GM15510 (cell line): Measurements from ENCODE around the gene PPP6C.
A peak's percentile ranks its signal among the peaks of the same experiment; 100 is the strongest.

ENCODE experiments used
- POLR2A ChIP-seq: IDR thresholded peaks from 3 replicates; pipeline ENCODE4 v1.6.1; 2011; ENCODE audit warnings: borderline replicate concordance; ENCODE audit not compliant: insufficient read length; ENCODE audit errors: extremely low read depth

Gene PPP6C

GRCh38 chr9:125189361-125190289 is at the start of gene PPP6C:
Gene PPP6C (minus strand): TSS chr9:125189803. CDS start chr9:125189718, 85 bp downstream.
- TF ChIP-seq POLR2A: peak; percentile 92

- no peak for TF ChIP-seq POLR2A
These were observed 49.4 kb upstream of the PPP6C start for GRCh38 chr9:125238915-125239446.

- TF ChIP-seq POLR2A: no peak
These were observed 48.7 kb upstream of the PPP6C start for GRCh38 chr9:125238127-125238914.

- no peak for TF ChIP-seq POLR2A
These were observed 46.4 kb upstream of the PPP6C start for GRCh38 chr9:125235804-125236519.

- no peak for TF ChIP-seq POLR2A
These were observed 44.1 kb upstream of the PPP6C start for GRCh38 chr9:125233678-125234077.

GRCh38 chr9:125227761-125228160 is 38.2 kb upstream of the PPP6C start:
- no peak for TF ChIP-seq POLR2A

- TF ChIP-seq POLR2A: no peak
These were observed 29.0 kb upstream of the PPP6C start for GRCh38 chr9:125218621-125219020.

- no peak for TF ChIP-seq POLR2A
These were observed 24.6 kb upstream of the PPP6C start for GRCh38 chr9:125214186-125214585.

GRCh38 chr9:125204477-125204876 is 14.9 kb upstream of the PPP6C start:
- TF ChIP-seq POLR2A: no peak

GRCh38 chr9:125202846-125203618 is 13.4 kb upstream of the PPP6C start:
- no peak for TF ChIP-seq POLR2A

GRCh38 chr9:125200216-125201047 is 10.8 kb upstream of the PPP6C start, which contains the start of gene RABEPK:
Gene RABEPK (plus strand): TSS chr9:125200542. CDS start chr9:125203014, 2,472 bp downstream.
- TF ChIP-seq POLR2A: peak; percentile 85

GRCh38 chr9:125190361-125190801 is 778 bp upstream of the PPP6C start:
- TF ChIP-seq POLR2A: no peak

- no peak for TF ChIP-seq POLR2A
These were observed 617 bp downstream of the PPP6C start for GRCh38 chr9:125189011-125189360.
